D341Med (cell line): ENCODE data around the gene TMED6.

Experiments used
- DNase-seq: peaks from one replicate; pipeline ENCODE4 v3.0.0; 2012; ENCODE audit warnings: low spot score

The TMED6 gene

GRCh38 chr16:69324013-69324531, 27.5 kb downstream of the TMED6 start:
- peak; percentile 53 for DNase-seq

DNA sequence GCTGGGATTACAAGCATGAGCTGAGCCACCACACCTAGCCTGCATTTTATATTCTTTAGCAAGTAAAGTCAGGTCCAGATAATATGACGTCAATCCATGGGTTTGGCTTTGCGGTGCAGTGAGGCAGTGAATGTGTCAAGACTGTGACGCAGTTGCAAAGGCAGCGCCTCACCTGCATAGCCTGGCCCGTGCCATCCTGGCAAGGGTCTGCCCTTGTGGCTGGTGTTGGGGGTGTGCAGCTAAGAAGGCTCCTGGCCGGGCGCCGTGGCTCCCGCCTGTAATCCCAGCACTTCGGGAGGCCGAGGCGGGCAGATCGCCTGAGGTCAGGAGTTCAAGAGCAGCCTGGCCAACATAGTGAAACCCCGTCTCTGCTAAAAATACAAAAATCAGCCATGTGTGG, 28.2 kb downstream of the TMED6 start:
- DNase-seq: no peak

DNA sequence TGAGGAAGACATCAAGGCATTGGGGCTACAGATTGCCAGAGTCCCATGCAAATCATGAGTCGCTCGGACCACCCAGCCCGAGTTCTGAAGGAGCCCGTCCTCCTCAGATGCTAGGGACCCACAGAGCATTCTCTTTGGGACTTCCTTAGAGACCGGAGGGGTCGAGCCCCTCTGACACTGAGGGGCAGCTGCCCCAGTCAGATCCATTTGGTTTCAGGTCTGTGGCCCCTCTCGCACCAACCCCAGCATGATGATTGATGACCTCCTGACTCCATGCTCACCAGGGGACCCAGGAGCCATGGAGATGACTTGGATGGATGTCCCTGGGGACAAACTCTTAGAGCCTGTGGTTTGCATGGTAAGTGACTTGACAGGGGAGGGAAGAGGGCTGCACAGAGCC, 29.2 kb downstream of the TMED6 start:
- no peak for DNase-seq

GRCh38 chr16:69321080-69321479, 30.5 kb downstream of the TMED6 start:
- no peak for DNase-seq

GRCh38 chr16:69320740-69321073, 30.9 kb downstream of the TMED6 start:
- no peak for DNase-seq

GRCh38 chr16:69319826-69320739, 31.5 kb downstream of the TMED6 start:
- no peak for DNase-seq

GRCh38 chr16:69319381-69319780, 32.2 kb downstream of the TMED6 start:
- DNase-seq: no peak

DNA sequence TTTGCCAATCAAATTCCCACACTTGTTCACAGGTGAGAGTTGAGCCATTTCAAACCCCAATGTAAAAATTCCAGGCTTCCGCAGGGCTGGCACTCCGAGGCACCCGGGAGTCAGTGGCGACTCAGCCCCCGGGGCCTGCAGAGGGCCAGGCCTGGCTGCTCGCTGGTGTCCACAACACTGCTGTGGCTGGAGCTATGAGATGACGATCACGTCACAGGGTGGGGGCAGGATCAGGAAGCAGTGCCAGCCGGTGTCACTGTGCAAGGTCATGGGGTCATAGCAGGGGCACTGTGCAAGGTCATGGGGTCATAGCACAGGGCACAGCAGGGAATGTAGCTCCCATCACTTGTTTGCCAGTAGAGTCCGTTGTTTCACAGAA, 32.7 kb downstream of the TMED6 start:
- DNase-seq: no peak

DNA sequence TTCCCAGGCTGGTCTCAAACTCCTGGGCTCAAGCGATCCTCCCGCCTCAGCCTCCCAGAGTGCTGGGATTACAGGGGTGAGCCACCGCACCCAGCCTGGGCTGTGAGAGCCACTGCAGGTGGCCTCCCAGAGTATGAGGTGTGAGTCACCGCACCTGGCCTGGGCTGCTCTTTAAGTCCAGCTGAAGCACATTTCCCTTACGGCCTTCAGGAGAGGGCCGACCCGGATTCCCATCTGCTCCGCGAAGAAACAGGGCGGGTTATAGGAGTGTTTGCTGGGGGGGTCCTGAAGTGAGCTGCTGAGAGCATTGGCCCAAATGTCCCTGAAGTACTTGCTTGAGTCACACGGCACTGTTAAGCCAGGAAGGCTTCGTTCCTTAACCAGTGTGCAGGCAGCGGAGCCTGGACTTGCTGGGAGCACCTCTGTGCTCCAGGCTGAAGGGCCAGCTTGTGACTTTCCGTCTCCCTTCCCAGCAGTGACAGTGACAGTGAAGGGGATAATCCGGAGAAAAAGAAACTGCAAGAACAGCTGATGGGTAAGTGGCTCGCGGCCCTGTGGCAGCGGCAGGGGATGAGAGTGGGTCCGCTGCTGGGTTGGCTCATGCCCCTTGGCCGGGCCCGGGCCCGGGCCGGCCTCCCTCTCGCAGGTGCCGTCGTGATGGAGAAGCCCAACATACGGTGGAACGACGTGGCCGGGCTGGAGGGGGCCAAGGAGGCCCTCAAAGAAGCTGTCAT, 33.2 kb downstream of the TMED6 start:
- DNase-seq: no peak

DNA sequence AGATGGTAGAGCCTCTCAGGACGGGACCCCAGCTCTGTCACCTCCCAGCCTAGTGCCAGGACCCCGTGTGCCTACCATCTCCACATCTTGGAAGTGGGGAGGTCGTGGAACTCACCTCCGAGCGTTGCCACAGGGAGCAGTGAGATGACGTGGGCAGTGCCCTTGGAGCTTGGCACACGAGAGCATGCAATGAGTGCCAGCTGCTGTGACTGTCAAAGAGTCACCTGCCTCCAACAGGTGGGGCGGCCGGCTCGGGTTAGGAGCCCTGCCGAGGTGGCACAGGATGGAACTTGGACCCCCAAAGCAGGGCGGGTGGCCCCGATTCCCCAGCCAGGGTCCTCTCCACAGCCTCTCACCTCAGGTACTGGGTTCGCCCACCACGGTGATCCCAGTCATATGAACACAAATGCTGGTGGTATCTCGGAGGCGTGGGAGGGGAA, 35.0 kb downstream of the TMED6 start:
- no peak for DNase-seq

- no peak for DNase-seq
These were observed 35.9 kb downstream of the TMED6 start for GRCh38 chr16:69315486-69316311.

DNA sequence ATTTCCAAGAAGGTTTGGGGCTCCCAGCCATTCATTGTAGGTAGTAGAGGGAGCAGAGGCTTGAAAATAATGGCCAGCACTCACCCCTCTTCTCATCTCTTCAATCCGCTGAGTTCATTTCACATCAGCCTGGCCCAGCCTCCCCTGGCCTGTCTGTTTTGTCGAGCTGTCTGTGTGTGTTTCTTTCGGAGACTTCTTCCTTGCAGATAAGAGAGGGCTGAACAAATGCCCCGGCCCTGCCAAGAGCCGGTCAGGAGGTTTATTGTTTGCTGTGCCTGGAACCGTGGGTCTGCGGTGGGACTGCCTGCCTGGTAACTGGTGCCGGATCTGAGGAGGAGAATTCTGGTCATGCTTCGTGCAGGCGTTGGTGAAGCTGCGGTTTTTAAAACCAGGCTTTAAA, 37.1 kb downstream of the TMED6 start:
- DNase-seq: no peak

GRCh38 chr16:69313469-69313868, 38.1 kb downstream of the TMED6 start:
- no peak for DNase-seq

GRCh38 chr16:69311533-69312387, 39.8 kb downstream of the TMED6 start:
- DNase-seq: peak; percentile 68

GRCh38 chr16:69310653-69311532, 40.7 kb downstream of the TMED6 start, which contains the start of gene VPS4A:
Gene VPS4A (plus strand): TSS chr16:69311350. CDS start chr16:69311512, 162 bp downstream.
- DNase-seq: peak; percentile 98

GRCh38 chr16:69309316-69309715, 42.3 kb downstream of the TMED6 start:
- no peak for DNase-seq

DNA sequence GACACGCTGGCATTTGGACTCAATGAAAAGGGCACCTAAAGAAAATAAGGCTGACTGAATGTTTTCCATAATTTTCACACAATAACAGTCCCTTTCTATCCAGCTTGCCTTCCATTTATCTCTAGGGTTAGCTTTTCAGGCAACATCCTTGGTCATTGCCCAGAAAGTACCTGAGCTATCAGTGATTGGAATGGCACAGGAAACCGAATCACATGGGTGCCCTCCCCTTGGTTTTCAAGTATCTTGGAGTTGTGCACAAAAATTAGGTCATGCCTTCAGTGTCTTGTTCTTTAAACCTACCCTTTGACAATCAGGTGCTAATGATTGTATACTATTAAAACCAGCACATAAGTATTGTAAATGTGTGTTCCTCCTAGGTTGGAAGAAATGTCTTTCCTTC, 43.7 kb downstream of the TMED6 start:
- DNase-seq: no peak

DNA sequence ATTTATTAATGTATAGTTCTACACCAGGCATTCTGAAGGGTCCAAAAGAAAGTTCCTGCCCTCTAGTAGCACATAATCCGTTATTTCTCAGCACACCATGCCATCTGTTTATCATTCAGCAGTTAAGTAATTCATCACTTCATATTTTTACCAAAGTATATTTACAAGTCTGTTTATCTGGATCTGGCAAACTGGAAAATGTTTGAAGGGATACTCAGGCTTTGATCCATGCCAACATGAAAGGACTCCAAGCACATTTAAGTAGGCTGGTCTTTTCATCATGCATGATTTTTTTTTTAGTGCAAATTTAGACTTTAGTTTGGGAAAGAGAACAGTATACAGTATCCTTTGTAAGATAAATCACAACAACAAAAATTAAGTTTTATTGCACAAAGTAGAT, 44.5 kb downstream of the TMED6 start:
- DNase-seq: no peak

- no peak for DNase-seq
These were observed 45.6 kb downstream of the TMED6 start for GRCh38 chr16:69306031-69306430.

GRCh38 chr16:69302301-69302700, 49.3 kb downstream of the TMED6 start:
- no peak for DNase-seq
